SJCRH30 (cell line): ENCODE results near the gene CFAP410. TPM values are rescaled to one million over a fixed set of nuclear protein-coding genes. Genes with fewer than 3 reads are reported as not detected.
A peak's percentile ranks its signal among the peaks of the same experiment; 100 is the strongest.

ENCODE experiments used
- DNase-seq, 2 experiments: peaks; one replicate each; pipeline ENCODE4 v3.0.0-alpha.2; 2015 to 2020
- H3K27ac ChIP-seq: fragments of 250-450 bp; sonication (Bioruptor Pico); 2 replicates; pipeline ENCODE4 v1.5.1; 2020; ENCODE audit warnings: mild to moderate bottlenecking, moderate library complexity
- H3K27me3 ChIP-seq: fragments of 250-450 bp; sonication (Bioruptor Pico); 2 replicates; pipeline ENCODE4 v1.5.1; 2020; ENCODE audit warnings: mild to moderate bottlenecking, moderate library complexity
- H3K36me3 ChIP-seq: fragments of 250-450 bp; sonication (Bioruptor Pico); 2 replicates; pipeline ENCODE4 v1.5.1; 2020; ENCODE audit warnings: mild to moderate bottlenecking, moderate library complexity
- H3K4me1 ChIP-seq: fragments of 250-450 bp; sonication (Bioruptor Pico); 2 replicates; pipeline ENCODE4 v1.5.1; 2020; ENCODE audit warnings: mild to moderate bottlenecking, moderate library complexity
- H3K4me3 ChIP-seq: fragments of 250-450 bp; sonication (Bioruptor Pico); 2 replicates; pipeline ENCODE4 v1.5.1; 2020; ENCODE audit warnings: mild to moderate bottlenecking, moderate library complexity
- H3K9me3 ChIP-seq: fragments of 250-450 bp; sonication (Bioruptor Pico); replicated peaks from 2 replicates; pipeline ENCODE4 v1.5.1; 2020; ENCODE audit warnings: mild to moderate bottlenecking, moderate library complexity
- total RNA-seq: library from RNA; depleted of rRNA; stranded (reverse); fragments of >200 nt; shearing (Covaris generic); gene quantifications from 2 replicates; pipeline ENCODE4 v1.2.3, GENCODE V29; 2014; rRNA removed

The CFAP410 gene
- total RNA-seq, result 7.5 and 8.2 TPM in 2 replicates

- Histone ChIP-seq H3K36me3 (no peaks in the 10 kb centered on the region), H3K9me3 (no peaks in the 10 kb centered on the region), H3K4me1 (peaks cover 3% of the 10 kb centered on the region; the same call in 1 of the 2 replicates), H3K27me3 (no peaks in the 10 kb centered on the region), H3K4me3 (peak within 1 kb of the TSS; percentile 64), H3K27ac (peak within 1 kb of the TSS; percentile 85)
- peak; percentile 94 to 95 for DNase-seq
These were observed at the start of gene CFAP410 for GRCh38 chr21:44338971-44339910. Gene CFAP410 (minus strand): TSS chr21:44339390. CDS start chr21:44339194, 196 bp downstream.

GRCh38 chr21:44384968-44385367, 45.8 kb upstream of the CFAP410 start:
- Histone ChIP-seq H3K27me3 (no peaks in the 10 kb centered on the region), H3K9me3 (peaks cover 14% of the 10 kb centered on the region), H3K4me3 (no peak overlapping the region), H3K36me3 (no peaks in the 10 kb centered on the region), H3K27ac (no peak overlapping the region), H3K4me1 (no peaks in the 10 kb centered on the region)
- DNase-seq, result no peak

GRCh38 chr21:44383216-44383615, 44.0 kb upstream of the CFAP410 start:
- no peak overlapping the region for H3K4me3 ChIP-seq

GRCh38 chr21:44382536-44382935, 43.3 kb upstream of the CFAP410 start:
- no peak overlapping the region for H3K27ac ChIP-seq
- no peaks in the 10 kb centered on the region for H3K27me3 ChIP-seq
- no peak for DNase-seq
- peaks cover 14% of the 10 kb centered on the region for H3K9me3 ChIP-seq
- H3K4me3 ChIP-seq, result no peak overlapping the region
- H3K36me3 ChIP-seq, result no peaks in the 10 kb centered on the region
- no peaks in the 10 kb centered on the region for H3K4me1 ChIP-seq

More at GRCh38 chr21:44383216-44383615, 44.0 kb upstream of the CFAP410 start:
- Histone ChIP-seq H3K4me1 (no peaks in the 10 kb centered on the region), H3K27ac (no peak overlapping the region), H3K9me3 (peaks cover 14% of the 10 kb centered on the region), H3K27me3 (no peaks in the 10 kb centered on the region), H3K36me3 (no peaks in the 10 kb centered on the region)
- DNase-seq, result no peak

DNA sequence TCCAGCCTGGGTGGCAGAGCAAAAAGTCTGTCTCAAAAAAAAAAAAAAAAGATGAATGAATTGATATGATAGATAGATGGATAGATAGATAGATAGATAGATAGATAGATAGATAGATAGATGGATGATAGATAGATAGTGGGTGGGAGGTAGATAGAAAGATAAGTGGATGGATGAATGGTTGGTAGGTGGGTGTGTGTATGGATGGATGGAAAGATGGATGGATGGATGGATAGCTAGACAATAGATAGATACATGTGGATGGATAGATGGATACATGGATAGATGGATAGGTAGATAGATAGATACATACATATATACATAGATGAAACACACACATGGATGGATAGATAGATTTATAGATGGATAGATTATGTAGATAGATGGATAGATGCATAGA, 42.7 kb upstream of the CFAP410 start:
- no peaks in the 10 kb centered on the region for H3K36me3 ChIP-seq
- no peak overlapping the region for H3K27ac ChIP-seq
- no peaks in the 10 kb centered on the region for H3K4me1 ChIP-seq
- DNase-seq, result no peak
- H3K9me3 ChIP-seq, result peaks cover 14% of the 10 kb centered on the region
- no peaks in the 10 kb centered on the region for H3K27me3 ChIP-seq
- H3K4me3 ChIP-seq, result no peak overlapping the region

- no peaks in the 10 kb centered on the region for H3K36me3 ChIP-seq
- DNase-seq, result no peak
- H3K27ac ChIP-seq, result no peak overlapping the region
- H3K9me3 ChIP-seq, result peaks cover 14% of the 10 kb centered on the region
- no peak overlapping the region for H3K4me3 ChIP-seq
- no peaks in the 10 kb centered on the region for H3K27me3 ChIP-seq
- no peaks in the 10 kb centered on the region for H3K4me1 ChIP-seq
These were observed 41.7 kb upstream of the CFAP410 start for GRCh38 chr21:44380876-44381275.

DNA sequence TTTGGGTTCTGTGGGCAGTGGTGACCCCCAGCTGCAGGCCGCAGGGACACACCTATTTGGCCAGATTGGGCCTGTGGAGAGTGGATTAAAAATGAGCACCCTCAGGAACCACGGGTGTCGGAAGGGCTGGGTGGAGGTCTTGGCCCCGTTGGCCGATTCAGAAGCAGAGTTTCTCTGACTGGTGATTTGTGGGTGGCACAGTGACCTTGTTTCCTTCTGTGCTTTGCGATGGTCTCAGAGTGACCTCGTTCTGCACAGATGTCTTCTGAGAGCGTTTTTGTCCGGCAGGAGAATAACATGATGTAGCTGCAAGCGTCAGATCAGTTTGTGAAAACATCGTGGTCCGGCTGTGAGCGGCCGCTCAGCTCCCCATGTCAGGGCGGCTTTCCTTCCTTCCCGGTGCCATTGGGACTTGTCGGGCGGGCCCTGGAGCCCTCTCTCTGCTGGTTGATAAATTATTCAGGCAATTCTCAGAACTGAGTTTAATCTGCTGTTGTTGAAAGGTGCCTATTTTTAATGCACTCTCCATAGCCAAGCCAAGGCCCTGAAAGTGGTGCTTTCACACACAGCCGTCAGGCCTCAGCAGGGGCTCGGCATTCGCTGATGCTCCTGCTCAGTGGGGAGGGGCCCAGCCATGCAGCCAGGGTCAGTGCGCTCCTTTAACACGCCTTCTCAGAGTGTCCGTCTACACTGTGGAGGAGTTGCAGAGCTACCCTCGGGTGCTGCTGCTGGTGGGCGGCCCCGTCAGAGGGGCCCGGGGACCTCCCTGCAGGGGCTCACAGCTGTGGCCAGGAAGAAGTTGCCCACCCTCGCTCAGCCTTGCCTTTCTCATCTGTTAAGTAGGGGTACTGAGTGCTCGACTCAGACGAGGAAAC, 41.0 kb upstream of the CFAP410 start:
- no peak overlapping the region for H3K27ac ChIP-seq
- no peaks in the 10 kb centered on the region for H3K36me3 ChIP-seq
- DNase-seq, result no peak
- no peaks in the 10 kb centered on the region for H3K4me1 ChIP-seq
- H3K4me3 ChIP-seq, result no peak overlapping the region
- H3K27me3 ChIP-seq, result no peaks in the 10 kb centered on the region
- peaks cover 9% of the 10 kb centered on the region for H3K9me3 ChIP-seq

GRCh38 chr21:44379515-44379848, 40.3 kb upstream of the CFAP410 start:
- no peak for DNase-seq
- peaks cover 2% of the 10 kb centered on the region for H3K9me3 ChIP-seq
- no peaks in the 10 kb centered on the region for H3K4me1 ChIP-seq
- H3K27me3 ChIP-seq, result no peaks in the 10 kb centered on the region
- H3K27ac ChIP-seq, result no peak overlapping the region
- H3K36me3 ChIP-seq, result no peaks in the 10 kb centered on the region
- no peak overlapping the region for H3K4me3 ChIP-seq

GRCh38 chr21:44378646-44379514, 39.7 kb upstream of the CFAP410 start:
- Histone ChIP-seq H3K4me1 (no peaks in the 10 kb centered on the region), H3K4me3 (no peak overlapping the region), H3K27ac (no peak overlapping the region), H3K27me3 (no peaks in the 10 kb centered on the region), H3K36me3 (no peaks in the 10 kb centered on the region), H3K9me3 (no peaks in the 10 kb centered on the region)
- no peak for DNase-seq

DNA sequence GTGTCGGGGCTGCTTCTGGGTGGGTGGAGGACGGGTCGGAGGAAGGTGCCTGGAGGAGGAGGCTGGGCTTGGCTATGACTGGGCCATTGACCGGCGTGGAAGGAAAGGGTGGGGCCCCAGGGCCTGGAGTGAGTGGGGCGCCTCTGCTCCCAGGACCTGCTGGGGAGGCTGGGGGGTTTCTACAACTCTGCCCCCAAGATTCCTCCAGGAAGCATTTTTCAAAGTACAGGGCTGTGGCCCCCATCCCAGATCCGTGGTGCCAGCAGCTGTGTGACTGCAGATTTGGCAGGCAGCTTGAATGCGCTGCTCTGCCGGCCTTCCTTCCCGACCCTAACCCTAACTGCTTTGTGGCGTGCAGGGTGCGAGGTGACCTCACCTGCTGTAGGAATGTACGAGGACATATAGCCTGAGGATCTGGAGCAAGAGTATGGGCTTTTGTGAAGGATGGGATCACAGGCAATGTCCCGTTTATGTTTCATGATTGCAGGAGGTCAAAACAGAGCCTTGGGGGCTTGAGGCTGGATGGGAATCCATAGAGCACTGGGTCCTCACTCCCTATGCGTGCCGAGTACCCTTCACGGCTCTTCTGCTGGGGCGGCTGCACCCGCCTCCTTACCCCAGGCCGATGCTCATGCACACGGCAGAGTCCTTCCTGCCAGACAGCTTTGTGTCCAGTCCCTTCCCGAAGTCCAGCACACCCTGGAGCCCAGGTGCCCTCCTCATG, 38.9 kb upstream of the CFAP410 start:
- no peaks in the 10 kb centered on the region for H3K27me3 ChIP-seq
- no peaks in the 10 kb centered on the region for H3K9me3 ChIP-seq
- H3K27ac ChIP-seq, result no peak overlapping the region
- no peak for DNase-seq
- no peaks in the 10 kb centered on the region for H3K36me3 ChIP-seq
- H3K4me3 ChIP-seq, result no peak overlapping the region
- H3K4me1 ChIP-seq, result no peaks in the 10 kb centered on the region

DNA sequence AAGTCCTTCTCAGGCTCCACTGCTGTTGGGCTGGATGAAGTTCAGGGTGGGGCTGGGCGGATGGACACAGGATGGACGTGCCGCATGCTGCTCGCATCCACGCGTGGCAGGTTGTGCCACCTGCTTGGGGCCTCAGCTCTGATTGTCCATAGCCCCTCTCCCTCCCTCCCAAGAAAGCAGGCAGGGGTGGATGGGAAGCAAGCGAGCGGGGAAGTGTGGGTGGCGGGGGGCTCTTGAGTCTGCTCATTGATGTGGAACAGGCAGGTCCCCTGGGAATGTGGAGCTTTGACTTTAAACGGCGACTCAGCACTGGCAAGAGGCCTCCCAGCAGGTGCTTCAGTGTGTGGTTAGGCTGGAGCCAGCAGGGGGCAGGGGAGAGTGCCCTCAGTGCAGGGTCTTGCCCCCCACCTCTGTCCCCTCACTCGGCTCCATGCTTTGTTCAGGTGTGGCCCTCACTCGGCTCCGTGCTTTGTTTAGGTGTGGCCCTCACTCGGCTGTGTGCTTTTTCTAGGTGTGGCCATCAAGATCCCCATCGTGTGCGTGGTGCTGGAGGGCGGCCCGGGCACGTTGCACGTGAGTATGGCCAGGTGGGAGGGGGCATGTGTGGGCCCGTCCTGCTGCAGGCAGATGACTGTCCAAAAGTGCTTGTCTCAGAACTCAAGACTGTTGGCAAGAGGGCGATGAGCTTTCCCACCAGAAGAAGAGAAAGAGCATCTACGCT, 38.2 kb upstream of the CFAP410 start:
- Histone ChIP-seq H3K4me3 (no peak overlapping the region), H3K27ac (no peak overlapping the region), H3K4me1 (no peaks in the 10 kb centered on the region), H3K27me3 (no peaks in the 10 kb centered on the region), H3K36me3 (no peaks in the 10 kb centered on the region), H3K9me3 (no peaks in the 10 kb centered on the region)
- no peak for DNase-seq

- no peak overlapping the region for H3K27ac ChIP-seq
- DNase-seq, result no peak
- no peaks in the 10 kb centered on the region for H3K27me3 ChIP-seq
- no peak overlapping the region for H3K4me3 ChIP-seq
- H3K36me3 ChIP-seq, result no peaks in the 10 kb centered on the region
- H3K9me3 ChIP-seq, result no peaks in the 10 kb centered on the region
- no peaks in the 10 kb centered on the region for H3K4me1 ChIP-seq
These were observed 37.4 kb upstream of the CFAP410 start for GRCh38 chr21:44376606-44377005.

GRCh38 chr21:44375761-44376241, 36.6 kb upstream of the CFAP410 start:
- H3K4me1 ChIP-seq, result no peaks in the 10 kb centered on the region
- no peak overlapping the region for H3K27ac ChIP-seq
- no peak overlapping the region for H3K4me3 ChIP-seq
- H3K27me3 ChIP-seq, result no peaks in the 10 kb centered on the region
- H3K36me3 ChIP-seq, result no peaks in the 10 kb centered on the region
- no peak for DNase-seq
- H3K9me3 ChIP-seq, result no peaks in the 10 kb centered on the region
